Dermis microvascular lymphatic vessel endothelial cell (primary cell): Measurements from ENCODE around the gene DOCK4. TPM values are rescaled to one million over a fixed set of nuclear protein-coding genes. Genes with fewer than 3 reads are reported as not detected.

ENCODE experiments used
- DNase-seq, 2 donors: peaks; one replicate each; pipeline versions ENCODE4 v3.0.0 to v3.0.0-alpha.2; 2010; ENCODE audit warnings: low read depth in 2 of 2
- total RNA-seq: library from RNA; depleted of rRNA; stranded (reverse); fragments of >200 nt; gene quantifications from 2 replicates; pipeline ENCODE4 v1.2.1, GENCODE V29; 2014

The DOCK4 gene
- total RNA-seq, 1 donor from 2014 or later = 59.7 TPM

GRCh38 chr7:111980725-111981124 is 225.5 kb downstream of the DOCK4 start:
- DNase-seq = no peak

GRCh38 chr7:111975346-111975745 is 230.9 kb downstream of the DOCK4 start:
- no peak for DNase-seq

DNA sequence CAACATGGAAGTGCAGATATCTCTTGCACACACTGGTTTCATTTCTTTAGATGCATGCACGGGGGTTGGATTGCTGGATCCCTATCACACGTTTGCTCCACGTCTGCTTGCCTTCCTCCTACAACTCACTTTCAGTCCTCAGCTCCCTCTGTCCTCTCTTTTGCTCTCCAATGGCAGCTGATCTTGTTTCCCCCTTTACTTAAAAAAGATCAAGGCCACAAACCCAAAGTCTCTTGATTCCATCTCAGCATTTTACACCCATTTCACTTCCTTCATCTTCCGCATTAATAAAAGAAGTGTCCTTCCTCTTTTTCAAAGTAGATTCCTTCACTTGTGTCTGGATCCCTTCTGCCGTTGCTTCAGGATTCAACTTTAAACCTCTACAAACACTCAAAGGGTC is 245.2 kb downstream of the DOCK4 start:
- DNase-seq = no peak

- peak in 1 of 2 donors; percentile 81 for DNase-seq
Observed at GRCh38 chr7:111958896-111959295, 247.3 kb downstream of the DOCK4 start.

DNA sequence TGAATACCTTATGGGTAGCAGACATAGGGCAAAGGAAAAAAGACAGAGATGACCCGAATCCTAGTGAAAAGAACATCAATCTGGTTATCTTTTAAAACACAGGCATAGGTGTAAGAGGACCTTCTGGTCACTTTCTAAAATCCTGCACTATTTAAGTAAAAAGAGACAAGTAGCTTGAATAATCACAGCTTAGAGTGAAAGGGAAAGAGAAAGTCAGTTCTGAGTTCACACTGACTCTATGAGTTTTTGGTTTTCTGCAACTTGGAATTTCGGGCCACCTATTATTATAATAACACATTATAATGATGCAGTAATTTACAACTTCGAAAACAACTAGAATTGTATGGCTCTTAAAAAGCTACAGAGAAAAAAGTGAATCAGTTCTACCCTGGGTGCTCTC is 247.8 kb downstream of the DOCK4 start:
- DNase-seq = no peak

DNA sequence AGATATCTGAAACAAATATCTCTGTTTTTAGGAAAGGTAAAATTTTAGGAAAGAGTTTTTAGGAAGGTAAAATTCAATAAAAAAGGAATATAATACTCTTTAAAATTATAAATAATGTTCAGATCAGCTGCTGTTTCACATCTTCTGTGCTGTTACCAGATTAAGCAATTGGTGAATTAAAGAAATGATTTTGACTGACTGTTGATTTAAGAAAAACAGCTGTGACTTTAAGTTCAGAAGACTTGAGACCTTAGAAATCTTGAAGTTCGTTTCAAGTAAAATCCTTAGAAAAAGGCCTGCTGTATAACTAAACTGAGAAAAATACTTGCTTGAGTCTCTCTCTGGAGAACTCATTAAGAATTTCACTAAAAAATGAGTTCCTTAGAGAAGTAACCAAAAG is 250.6 kb downstream of the DOCK4 start:
- no peak for DNase-seq

DNA sequence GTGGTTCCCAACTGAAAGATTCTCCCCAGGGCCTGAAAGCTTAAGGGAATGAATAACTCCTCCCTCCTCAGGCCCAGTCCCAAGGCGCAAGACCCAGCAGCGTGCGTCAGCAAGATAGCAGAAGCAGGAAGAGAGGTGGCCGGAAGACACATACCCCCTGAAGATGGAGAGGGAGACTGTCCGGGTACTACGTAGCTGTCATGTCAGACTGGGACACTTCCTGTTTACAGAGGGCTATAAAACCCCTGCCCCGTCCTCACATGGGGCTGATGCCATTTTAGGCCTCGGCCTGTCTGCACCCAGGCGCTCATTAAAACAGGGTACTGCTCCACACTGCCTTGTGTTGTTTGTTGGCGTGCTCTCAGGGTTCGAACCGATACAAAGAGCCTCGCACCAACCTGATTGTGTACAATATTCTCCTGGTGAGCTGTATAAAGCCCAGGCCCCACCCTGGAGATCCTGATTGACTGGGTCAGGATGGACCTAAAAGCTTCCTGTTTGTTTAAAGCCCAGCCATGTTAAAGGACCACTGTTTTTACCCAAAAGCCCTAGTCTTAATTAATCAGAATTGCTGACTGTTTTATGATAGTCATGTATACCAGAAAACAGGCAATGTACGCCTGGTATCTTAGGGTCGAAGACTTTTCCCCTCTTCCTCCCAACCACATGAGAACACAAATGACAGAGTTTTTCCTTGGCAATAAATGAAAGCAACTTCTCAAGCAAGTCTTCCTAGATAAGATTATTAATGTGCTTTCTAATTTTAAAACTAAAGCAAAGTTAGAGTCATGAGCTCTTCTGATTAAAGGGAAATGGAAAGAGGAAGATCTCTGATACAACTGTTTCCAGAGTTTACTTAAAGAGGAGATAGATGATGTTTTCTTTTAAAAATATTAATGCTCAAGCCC is 251.5 kb downstream of the DOCK4 start:
- no peak for DNase-seq

- DNase-seq = no peak
Observed at GRCh38 chr7:111954056-111954455, 252.1 kb downstream of the DOCK4 start.

- DNase-seq = peak; percentile 22 to 33
Observed at GRCh38 chr7:111953611-111954010, 252.6 kb downstream of the DOCK4 start.

DNA sequence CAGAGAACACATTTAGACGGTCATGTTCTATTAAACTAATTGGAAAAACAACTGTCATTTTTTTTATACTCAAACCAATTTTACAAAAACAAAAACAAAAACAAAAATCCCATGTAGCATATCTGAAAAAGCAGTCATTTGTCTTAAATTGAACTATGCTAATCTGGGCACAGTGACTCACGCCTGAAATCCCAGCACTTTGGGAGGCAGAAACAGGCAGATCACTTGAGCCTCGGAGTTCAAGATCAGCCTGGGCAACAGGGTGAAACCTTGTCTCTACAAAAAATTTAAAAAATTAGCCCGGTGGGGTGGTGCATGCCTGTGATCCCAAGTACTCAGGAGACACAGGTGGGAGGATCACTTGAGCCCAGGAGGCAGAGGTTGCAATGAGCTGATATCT is 253.4 kb downstream of the DOCK4 start:
- DNase-seq = no peak

DNA sequence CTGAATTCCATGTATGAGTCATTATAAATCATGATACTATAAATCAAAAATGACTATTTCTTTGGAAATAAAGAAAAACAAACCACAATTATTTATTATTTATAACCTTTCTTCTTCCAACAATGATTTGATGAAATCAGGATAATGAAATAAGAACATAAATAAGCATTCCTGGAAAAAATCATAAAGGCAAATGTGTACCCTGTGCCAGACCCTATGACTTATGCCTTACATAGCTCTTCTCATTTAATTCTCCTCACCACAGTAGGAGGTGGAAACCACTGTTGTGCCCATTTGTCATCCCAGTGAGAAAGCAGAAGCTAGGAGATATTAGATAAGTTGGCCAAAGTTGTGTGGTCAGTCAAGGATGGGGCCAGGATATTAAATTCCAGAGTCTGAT is 255.1 kb downstream of the DOCK4 start:
- DNase-seq = no peak

- DNase-seq = no peak
Observed at GRCh38 chr7:111942450-111943081, 263.6 kb downstream of the DOCK4 start.

- DNase-seq = no peak
Observed at GRCh38 chr7:111937163-111937562, 269.0 kb downstream of the DOCK4 start.

DNA sequence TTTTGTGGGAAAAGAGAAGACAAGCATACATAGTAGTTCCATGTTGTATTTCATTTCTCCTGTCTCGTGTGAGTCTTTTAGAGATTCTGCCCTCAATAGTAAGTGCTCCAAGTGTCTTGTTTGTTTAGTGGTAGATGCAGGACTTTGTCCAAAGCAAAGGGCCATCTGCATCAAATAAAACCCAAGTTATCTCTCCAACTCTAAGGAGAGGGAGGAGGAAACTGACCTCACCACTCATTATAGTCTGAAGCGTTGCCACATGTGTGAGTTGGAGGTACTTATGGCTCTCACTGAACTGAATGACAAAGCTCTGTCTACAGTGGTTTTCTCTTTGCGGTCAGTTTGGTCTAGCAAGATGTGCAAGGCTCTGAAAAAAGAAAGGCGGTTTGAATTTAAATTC is 272.6 kb downstream of the DOCK4 start:
- no peak for DNase-seq

GRCh38 chr7:111931958-111932357 is 274.2 kb downstream of the DOCK4 start:
- DNase-seq = no peak

- peak in 1 of 2 donors; percentile 57 for DNase-seq
Observed at GRCh38 chr7:111931016-111931517, 275.1 kb downstream of the DOCK4 start.

- no peak for DNase-seq
Observed at GRCh38 chr7:111929264-111929663, 276.9 kb downstream of the DOCK4 start.

DNA sequence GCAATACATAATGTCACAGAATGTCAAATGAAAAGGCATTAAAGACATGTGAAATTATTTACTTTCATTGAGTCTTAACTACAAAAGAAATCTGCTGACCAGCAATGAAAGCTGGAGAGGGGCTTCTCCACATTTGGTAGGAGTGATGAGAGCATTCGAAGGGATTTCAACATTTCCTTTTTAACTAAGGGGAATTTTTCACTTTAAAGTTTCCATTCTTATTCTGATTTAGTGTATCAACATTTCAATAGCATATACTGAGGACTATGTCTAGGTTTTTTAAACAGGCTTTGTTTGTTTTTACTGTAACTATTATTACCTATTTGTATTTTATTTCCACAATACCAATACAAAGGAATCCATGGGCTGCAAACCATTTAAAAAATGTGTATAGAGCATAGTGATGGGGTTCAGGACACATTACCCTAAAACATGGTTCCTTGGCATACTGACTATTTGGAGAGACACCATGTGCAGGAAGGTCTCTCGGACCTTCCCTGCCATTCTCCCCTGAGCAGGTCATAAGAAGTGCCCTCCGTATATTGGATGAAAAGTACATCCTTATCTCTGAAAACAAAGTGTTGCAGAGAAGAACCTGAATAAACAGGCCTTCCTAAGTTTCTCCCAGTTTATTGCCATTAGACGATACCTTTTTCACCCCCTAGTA is 278.7 kb downstream of the DOCK4 start:
- no peak for DNase-seq

DNA sequence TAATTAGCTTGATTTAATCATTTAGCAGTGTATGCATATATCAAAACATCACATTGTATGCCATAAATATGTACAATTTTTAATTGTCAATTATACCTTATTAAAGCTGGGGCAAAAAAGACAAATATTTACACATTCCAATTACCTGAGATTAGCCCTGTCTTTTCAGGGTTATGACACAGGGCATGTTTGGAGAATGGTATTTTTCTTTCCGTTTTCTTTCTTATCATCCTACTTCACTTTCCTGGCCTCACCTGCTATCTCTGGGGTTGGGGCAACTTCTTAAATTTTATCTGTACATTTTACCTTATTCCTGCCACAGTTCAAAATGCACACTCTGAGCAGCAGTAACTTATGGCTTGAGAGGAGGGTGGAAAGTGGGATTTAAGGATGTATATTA is 285.9 kb downstream of the DOCK4 start:
- no peak for DNase-seq

- no peak for DNase-seq
Observed at GRCh38 chr7:111919631-111920179, 286.5 kb downstream of the DOCK4 start.

GRCh38 chr7:111919164-111919563 is 287.0 kb downstream of the DOCK4 start:
- DNase-seq = no peak

DNA sequence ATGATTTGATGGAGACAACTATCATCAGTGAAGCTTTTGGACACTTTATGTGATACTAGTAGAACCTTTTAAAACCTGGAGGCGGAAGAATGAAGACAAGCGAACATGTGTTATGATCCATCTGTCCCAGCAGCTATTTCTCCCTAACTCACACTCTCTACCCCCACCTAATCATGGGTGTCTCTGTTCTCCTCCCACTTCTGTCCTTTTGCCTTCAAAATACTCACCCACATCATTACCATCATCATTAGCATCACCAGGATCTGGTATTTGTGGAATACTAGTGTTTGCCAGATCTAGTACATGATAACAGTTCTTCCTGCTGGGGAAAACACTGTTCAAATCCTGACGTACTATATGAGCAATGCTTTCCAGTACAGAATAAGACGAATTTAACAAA is 287.7 kb downstream of the DOCK4 start:
- no peak for DNase-seq
